A549 (cell line): Measurements from ENCODE around the gene SLC10A7.

Experiments used
- FOXS1 ChIP-seq: fragments of 250-450 bp; sonication (Bioruptor Pico); IDR thresholded peaks from 2 replicates; pipeline ENCODE4 v1.5.0; 2020; ENCODE audit warnings: mild to moderate bottlenecking, moderate library complexity
- TF ChIP-seq, protein P1 (sequence below): fragments of >200 bp; sonication (Bioruptor Twin); formaldehyde crosslinking; IDR thresholded peaks from 3 replicates; pipeline ENCODE4 v1.5.1; 2016

DNA sequence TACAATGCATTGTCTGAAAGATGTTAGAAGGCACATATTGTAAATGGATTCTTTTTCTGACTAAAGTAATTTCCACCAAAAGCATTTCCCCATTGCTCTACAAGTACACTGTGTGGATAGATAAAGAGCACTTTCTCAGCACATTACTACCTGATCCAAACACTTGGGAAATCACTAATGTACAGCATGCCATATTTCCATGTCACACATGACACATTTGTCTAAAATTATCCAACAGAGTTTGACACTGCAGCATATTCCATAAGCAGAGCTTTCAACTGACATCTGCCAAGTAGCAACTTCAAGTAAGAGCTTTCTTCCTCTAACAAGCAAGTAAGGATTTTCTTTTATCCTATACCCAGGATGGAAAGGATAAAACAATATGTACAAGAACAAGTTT lies 257.9 kb downstream of the SLC10A7 start:
- TF ChIP-seq FOXS1 (CRISPR knock-in tag), result no peak
- TF ChIP-seq, protein P1, sequence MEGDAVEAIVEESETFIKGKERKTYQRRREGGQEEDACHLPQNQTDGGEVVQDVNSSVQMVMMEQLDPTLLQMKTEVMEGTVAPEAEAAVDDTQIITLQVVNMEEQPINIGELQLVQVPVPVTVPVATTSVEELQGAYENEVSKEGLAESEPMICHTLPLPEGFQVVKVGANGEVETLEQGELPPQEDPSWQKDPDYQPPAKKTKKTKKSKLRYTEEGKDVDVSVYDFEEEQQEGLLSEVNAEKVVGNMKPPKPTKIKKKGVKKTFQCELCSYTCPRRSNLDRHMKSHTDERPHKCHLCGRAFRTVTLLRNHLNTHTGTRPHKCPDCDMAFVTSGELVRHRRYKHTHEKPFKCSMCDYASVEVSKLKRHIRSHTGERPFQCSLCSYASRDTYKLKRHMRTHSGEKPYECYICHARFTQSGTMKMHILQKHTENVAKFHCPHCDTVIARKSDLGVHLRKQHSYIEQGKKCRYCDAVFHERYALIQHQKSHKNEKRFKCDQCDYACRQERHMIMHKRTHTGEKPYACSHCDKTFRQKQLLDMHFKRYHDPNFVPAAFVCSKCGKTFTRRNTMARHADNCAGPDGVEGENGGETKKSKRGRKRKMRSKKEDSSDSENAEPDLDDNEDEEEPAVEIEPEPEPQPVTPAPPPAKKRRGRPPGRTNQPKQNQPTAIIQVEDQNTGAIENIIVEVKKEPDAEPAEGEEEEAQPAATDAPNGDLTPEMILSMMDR, result no peak
